Neural cell (in vitro differentiated cells): ENCODE measurements around the gene PTBP2. TPM values are rescaled to one million over a fixed set of nuclear protein-coding genes. Genes with fewer than 3 reads are reported as not detected.
"Not testable (repeated sequence)": the region's sequence is repeated elsewhere in the genome, so short reads cannot be mapped to it uniquely, and the experiment has no call there.

Experiments
- H2AFZ ChIP-seq: fragments of 200-600, 300-800 bp; sonication (generic), shearing (Covaris generic); 2 replicates; pipeline ENCODE4 v1.6.0; 2014; ENCODE audit warnings: low read depth, mild to moderate bottlenecking, antibody characterized with exemption, low read length, moderate library complexity
- H3F3A ChIP-seq: fragments of 200-600 bp; shearing (Covaris generic); 2 replicates; pipeline ENCODE4 v1.6.1; 2016; ENCODE audit warnings: mild to moderate bottlenecking, moderate library complexity, mixed read lengths, antibody characterized with exemption, low read length; ENCODE audit not compliant: insufficient read depth, poor library complexity, severe bottlenecking
- H3K27ac ChIP-seq: fragments of 200-600, 300-800 bp; sonication (generic), shearing (Covaris generic); 2 replicates; pipeline ENCODE4 v1.5.1; 2014; ENCODE audit warnings: mild to moderate bottlenecking, low read length, moderate library complexity
- H3K27me3 ChIP-seq: fragments of 300-800, 200-600 bp; sonication (generic), shearing (Covaris generic); 2 replicates; pipeline ENCODE4 v1.6.0; 2014; ENCODE audit warnings: mild to moderate bottlenecking, low read depth, low read length, moderate library complexity; ENCODE audit not compliant: insufficient read depth
- H3K36me3 ChIP-seq: fragments of 300-800, 200-600 bp; sonication (generic), shearing (Covaris generic); 2 replicates; pipeline ENCODE4 v1.5.1; 2014; ENCODE audit warnings: mild to moderate bottlenecking, antibody characterized with exemption, low read length, moderate library complexity; ENCODE audit not compliant: insufficient read depth
- H3K4me2 ChIP-seq: fragments of 300-800, 200-600 bp; sonication (generic), shearing (Covaris generic); 2 replicates; pipeline ENCODE4 v1.6.0; 2014; ENCODE audit warnings: mild to moderate bottlenecking, low read length
- H3K4me3 ChIP-seq: fragments of 300-800, 200-600 bp; sonication (generic), shearing (Covaris generic); 2 replicates; pipeline ENCODE4 v1.5.1; 2014; ENCODE audit warnings: mild to moderate bottlenecking, low read length, moderate library complexity
- H3K79me2 ChIP-seq: fragments of 200-600 bp; shearing (Covaris generic); replicated peaks from 2 replicates; pipeline ENCODE4 v1.6.0; 2014; ENCODE audit warnings: mild to moderate bottlenecking, low read length, moderate library complexity; ENCODE audit not compliant: insufficient read depth
- H3K9ac ChIP-seq: fragments of 300-800, 200-600 bp; sonication (generic), shearing (Covaris generic); 2 replicates; pipeline ENCODE4 v1.6.1; 2016; ENCODE audit warnings: mild to moderate bottlenecking, low read length, mixed read lengths
- H3K9me2 ChIP-seq: fragments of 200-600 bp; shearing (Covaris generic); 2 replicates; pipeline ENCODE4 v1.6.1; 2016; ENCODE audit warnings: mild to moderate bottlenecking, low read length, mixed read lengths; ENCODE audit not compliant: insufficient read depth
- H3K9me3 ChIP-seq: fragments of 200-600, 300-800 bp; sonication (generic), shearing (Covaris generic); 2 replicates; pipeline ENCODE4 v1.6.1; 2016; ENCODE audit warnings: mild to moderate bottlenecking, mixed run types, low read length, moderate library complexity, mixed read lengths
- H4K20me1 ChIP-seq: fragments of 200-600 bp; shearing (Covaris generic); 2 replicates; pipeline ENCODE4 v1.6.1; 2016; ENCODE audit warnings: mild to moderate bottlenecking, mixed run types; ENCODE audit not compliant: insufficient read depth
- EP300 ChIP-seq: fragments of 450-650 bp; conservative IDR thresholded peaks from 2 replicates; pipeline ENCODE4 v1.6.1; 2014; ENCODE audit warnings: antibody characterized with exemption, mild to moderate bottlenecking, moderate library complexity; ENCODE audit not compliant: poor library complexity, severe bottlenecking
- EZH2 ChIP-seq: fragments of 200-600, 300-800 bp; shearing (Covaris generic), sonication (generic); IDR thresholded peaks from 2 replicates; pipeline ENCODE4 v1.6.1; 2014; ENCODE audit warnings: antibody characterized with exemption, low read length, borderline replicate concordance, mild to moderate bottlenecking; ENCODE audit not compliant: insufficient read depth, poor library complexity, severe bottlenecking
- MXI1 ChIP-seq: fragments of 450-650 bp; conservative IDR thresholded peaks from 2 replicates; pipeline ENCODE4 v1.6.1; 2014; ENCODE audit warnings: antibody characterized with exemption, mild to moderate bottlenecking; ENCODE audit not compliant: poor library complexity, severe bottlenecking
- POLR2AphosphoS5 ChIP-seq: IDR thresholded peaks from 2 replicates; pipeline ENCODE4 v1.6.1; 2012
- RAD21 ChIP-seq: fragments of 450-650 bp; conservative IDR thresholded peaks from 2 replicates; pipeline ENCODE4 v1.6.1; 2014; ENCODE audit warnings: antibody characterized with exemption, mild to moderate bottlenecking, moderate library complexity
- SMC3 ChIP-seq: fragments of 450-650 bp; conservative IDR thresholded peaks from 2 replicates; pipeline ENCODE4 v1.6.1; 2014; ENCODE audit warnings: antibody characterized with exemption, mild to moderate bottlenecking, moderate library complexity; ENCODE audit not compliant: poor library complexity
- TAF1 ChIP-seq: IDR thresholded peaks from 2 replicates; pipeline ENCODE4 v1.6.1; 2012; ENCODE audit warnings: low read depth
- polyA plus RNA-seq: library from polyadenylated mRNA; depleted of rRNA; stranded (reverse); fragments of >200 nt; gene quantifications from 2 replicates; pipeline ENCODE4 v1.2.3, GENCODE V29; 2014
- TF ChIP-seq, protein P1 (sequence below): IDR thresholded peaks from 2 replicates; pipeline ENCODE4 v1.6.1; 2012; ENCODE audit warnings: borderline replicate concordance
- TF ChIP-seq, protein P2 (sequence below): fragments of 450-650 bp; IDR thresholded peaks from 2 replicates; pipeline ENCODE4 v1.5.1; 2014; ENCODE audit warnings: antibody characterized with exemption, mild to moderate bottlenecking, moderate library complexity; ENCODE audit not compliant: poor library complexity, severe bottlenecking

PTBP2 gene
- polyA plus RNA-seq, 1 donor from 2014 or later = 319 TPM

DNA sequence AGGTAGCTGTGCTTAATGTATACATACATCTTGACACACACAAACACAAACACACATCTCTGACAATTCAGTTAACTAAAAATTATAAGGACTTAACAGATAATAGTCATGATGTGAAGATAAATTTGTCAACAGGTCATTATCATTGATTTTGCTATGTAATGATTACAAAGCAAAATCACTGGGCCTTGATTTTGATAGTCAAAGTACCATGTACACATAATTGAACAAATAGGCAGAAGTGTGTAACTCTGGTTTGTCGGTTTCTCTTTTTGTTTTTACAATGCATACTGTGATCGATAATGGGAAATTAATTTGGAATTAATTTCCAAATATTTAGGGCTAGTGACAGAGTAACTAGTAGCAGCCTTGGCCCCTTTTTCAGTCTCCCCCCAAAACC lies 30.8 kb downstream of the PTBP2 start:
- Histone ChIP-seq H3K4me2 (no peak overlapping the region), H3K27me3 (no peaks in the 10 kb centered on the region), H3K9me2 (no peaks in the 10 kb centered on the region), H3K36me3 (peaks cover 26% of the 10 kb centered on the region), H3K79me2 (peaks cover 60% of the 10 kb centered on the region), H3K9me3 (no peaks in the 10 kb centered on the region), H3F3A (no peaks in the 10 kb centered on the region), H2AFZ (no peak overlapping the region), H3K4me3 (no peak overlapping the region), H4K20me1 (no peaks in the 10 kb centered on the region), H3K9ac (no peak overlapping the region), H3K27ac (no peak overlapping the region)
- TF ChIP-seq POLR2AphosphoS5 = no peak
- no peak for TF ChIP-seq RAD21
- no peak for TF ChIP-seq EZH2
- TF ChIP-seq MXI1 = no peak
- TF ChIP-seq SMC3 = no peak
- TF ChIP-seq, protein P1, sequence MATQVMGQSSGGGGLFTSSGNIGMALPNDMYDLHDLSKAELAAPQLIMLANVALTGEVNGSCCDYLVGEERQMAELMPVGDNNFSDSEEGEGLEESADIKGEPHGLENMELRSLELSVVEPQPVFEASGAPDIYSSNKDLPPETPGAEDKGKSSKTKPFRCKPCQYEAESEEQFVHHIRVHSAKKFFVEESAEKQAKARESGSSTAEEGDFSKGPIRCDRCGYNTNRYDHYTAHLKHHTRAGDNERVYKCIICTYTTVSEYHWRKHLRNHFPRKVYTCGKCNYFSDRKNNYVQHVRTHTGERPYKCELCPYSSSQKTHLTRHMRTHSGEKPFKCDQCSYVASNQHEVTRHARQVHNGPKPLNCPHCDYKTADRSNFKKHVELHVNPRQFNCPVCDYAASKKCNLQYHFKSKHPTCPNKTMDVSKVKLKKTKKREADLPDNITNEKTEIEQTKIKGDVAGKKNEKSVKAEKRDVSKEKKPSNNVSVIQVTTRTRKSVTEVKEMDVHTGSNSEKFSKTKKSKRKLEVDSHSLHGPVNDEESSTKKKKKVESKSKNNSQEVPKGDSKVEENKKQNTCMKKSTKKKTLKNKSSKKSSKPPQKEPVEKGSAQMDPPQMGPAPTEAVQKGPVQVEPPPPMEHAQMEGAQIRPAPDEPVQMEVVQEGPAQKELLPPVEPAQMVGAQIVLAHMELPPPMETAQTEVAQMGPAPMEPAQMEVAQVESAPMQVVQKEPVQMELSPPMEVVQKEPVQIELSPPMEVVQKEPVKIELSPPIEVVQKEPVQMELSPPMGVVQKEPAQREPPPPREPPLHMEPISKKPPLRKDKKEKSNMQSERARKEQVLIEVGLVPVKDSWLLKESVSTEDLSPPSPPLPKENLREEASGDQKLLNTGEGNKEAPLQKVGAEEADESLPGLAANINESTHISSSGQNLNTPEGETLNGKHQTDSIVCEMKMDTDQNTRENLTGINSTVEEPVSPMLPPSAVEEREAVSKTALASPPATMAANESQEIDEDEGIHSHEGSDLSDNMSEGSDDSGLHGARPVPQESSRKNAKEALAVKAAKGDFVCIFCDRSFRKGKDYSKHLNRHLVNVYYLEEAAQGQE = no peak
- TF ChIP-seq, protein P2, sequence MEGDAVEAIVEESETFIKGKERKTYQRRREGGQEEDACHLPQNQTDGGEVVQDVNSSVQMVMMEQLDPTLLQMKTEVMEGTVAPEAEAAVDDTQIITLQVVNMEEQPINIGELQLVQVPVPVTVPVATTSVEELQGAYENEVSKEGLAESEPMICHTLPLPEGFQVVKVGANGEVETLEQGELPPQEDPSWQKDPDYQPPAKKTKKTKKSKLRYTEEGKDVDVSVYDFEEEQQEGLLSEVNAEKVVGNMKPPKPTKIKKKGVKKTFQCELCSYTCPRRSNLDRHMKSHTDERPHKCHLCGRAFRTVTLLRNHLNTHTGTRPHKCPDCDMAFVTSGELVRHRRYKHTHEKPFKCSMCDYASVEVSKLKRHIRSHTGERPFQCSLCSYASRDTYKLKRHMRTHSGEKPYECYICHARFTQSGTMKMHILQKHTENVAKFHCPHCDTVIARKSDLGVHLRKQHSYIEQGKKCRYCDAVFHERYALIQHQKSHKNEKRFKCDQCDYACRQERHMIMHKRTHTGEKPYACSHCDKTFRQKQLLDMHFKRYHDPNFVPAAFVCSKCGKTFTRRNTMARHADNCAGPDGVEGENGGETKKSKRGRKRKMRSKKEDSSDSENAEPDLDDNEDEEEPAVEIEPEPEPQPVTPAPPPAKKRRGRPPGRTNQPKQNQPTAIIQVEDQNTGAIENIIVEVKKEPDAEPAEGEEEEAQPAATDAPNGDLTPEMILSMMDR = no peak
- no peak for TF ChIP-seq TAF1
- no peak for TF ChIP-seq EP300

DNA sequence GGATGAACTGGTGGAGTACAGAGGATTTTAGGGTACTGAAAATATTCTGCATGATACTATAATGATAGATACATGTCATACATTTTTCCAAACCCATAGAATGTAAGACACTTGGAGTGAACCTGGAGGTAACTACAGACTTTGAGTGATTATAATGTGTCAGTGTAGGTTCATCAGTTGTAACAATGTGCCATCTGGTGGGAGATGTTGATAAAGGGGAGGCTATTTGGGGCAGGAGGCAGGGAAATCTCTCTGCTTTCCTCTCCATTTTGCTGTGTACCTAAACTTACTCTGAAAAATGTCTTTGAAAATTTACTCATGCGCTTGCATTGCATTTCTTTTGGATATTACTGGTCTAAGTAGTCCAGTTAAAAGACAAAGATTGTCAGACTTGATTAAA lies 35.2 kb downstream of the PTBP2 start:
- no peaks in the 10 kb centered on the region for H3F3A ChIP-seq
- no peak overlapping the region for H3K9ac ChIP-seq
- H3K27me3 ChIP-seq = no peaks in the 10 kb centered on the region
- H4K20me1 ChIP-seq = no peaks in the 10 kb centered on the region
- H3K4me2 ChIP-seq = no peak overlapping the region
- no peaks in the 10 kb centered on the region for H3K9me2 ChIP-seq
- TF ChIP-seq, protein P1 = no peak
- H3K36me3 ChIP-seq = peaks cover 26% of the 10 kb centered on the region
- H3K4me3 ChIP-seq = no peak overlapping the region
- peaks cover 28% of the 10 kb centered on the region for H3K79me2 ChIP-seq
- no peaks in the 10 kb centered on the region for H3K9me3 ChIP-seq
- H2AFZ ChIP-seq = no peak overlapping the region
- no peak overlapping the region for H3K27ac ChIP-seq

DNA sequence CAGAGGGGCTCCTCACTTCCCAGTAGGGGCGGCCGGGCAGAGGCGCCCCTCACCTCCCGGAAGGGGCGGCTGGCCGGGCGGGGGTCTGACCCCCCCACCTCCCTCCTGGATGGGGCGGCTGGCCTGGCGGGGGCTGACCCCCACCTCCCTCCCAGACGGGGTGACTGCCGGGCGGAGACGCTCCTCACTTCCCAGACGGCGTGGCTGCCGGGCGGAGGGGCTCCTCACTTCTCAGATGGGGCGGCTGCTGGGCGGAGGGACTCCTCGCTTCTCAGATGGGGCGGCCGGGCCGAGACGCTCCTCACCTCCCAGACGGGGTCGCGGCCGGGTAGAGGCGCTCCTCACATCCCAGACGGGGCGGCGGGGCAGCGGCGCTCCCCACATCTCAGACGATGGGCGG lies 41.0 kb downstream of the PTBP2 start:
- H3K9ac ChIP-seq, H3K36me3 ChIP-seq, H3K27ac ChIP-seq, H3K4me3 ChIP-seq, H2AFZ ChIP-seq, H3K27me3 ChIP-seq, H4K20me1 ChIP-seq, H3K4me2 ChIP-seq, H3K9me3 ChIP-seq, H3K9me2 ChIP-seq, H3F3A ChIP-seq: not testable (repeated sequence)
- H3K79me2 ChIP-seq = peaks cover 31% of the 10 kb centered on the region
